T-helper 2 cell treated with Interferon-gamma antibody and Interleukin-4, amounts not matched to agents 5 μg/mL and 100 μg/mL, for 36 hours (primary cell): ENCODE results near the gene CXCR4.

ENCODE experiments used
- DNase-seq: peaks from one replicate; pipeline ENCODE4 v3.0.0; 2021; ENCODE audit warnings: low spot score
- H3K27ac Mint-ChIP-seq: one replicate; pipeline ENCODE4 v1.8.0; 2021; ENCODE audit warnings: mild to moderate bottlenecking, mixed read lengths
- H3K27me3 Mint-ChIP-seq: one replicate; pipeline ENCODE4 v1.8.0; 2021; ENCODE audit warnings: low read depth, mixed read lengths
- H3K36me3 Mint-ChIP-seq: one replicate; pipeline ENCODE4 v1.8.0; 2021; ENCODE audit warnings: low read depth, mixed read lengths
- H3K4me1 Mint-ChIP-seq: one replicate; pipeline ENCODE4 v1.8.0; 2021; ENCODE audit warnings: low read depth, mixed read lengths
- H3K4me3 Mint-ChIP-seq: one replicate; pipeline ENCODE4 v1.8.0; 2022; ENCODE audit warnings: mild to moderate bottlenecking, moderate library complexity, mixed read lengths
- H3K9me3 Mint-ChIP-seq: one replicate; pipeline ENCODE4 v1.8.0; 2021; ENCODE audit warnings: mixed read lengths

Gene CXCR4

DNA sequence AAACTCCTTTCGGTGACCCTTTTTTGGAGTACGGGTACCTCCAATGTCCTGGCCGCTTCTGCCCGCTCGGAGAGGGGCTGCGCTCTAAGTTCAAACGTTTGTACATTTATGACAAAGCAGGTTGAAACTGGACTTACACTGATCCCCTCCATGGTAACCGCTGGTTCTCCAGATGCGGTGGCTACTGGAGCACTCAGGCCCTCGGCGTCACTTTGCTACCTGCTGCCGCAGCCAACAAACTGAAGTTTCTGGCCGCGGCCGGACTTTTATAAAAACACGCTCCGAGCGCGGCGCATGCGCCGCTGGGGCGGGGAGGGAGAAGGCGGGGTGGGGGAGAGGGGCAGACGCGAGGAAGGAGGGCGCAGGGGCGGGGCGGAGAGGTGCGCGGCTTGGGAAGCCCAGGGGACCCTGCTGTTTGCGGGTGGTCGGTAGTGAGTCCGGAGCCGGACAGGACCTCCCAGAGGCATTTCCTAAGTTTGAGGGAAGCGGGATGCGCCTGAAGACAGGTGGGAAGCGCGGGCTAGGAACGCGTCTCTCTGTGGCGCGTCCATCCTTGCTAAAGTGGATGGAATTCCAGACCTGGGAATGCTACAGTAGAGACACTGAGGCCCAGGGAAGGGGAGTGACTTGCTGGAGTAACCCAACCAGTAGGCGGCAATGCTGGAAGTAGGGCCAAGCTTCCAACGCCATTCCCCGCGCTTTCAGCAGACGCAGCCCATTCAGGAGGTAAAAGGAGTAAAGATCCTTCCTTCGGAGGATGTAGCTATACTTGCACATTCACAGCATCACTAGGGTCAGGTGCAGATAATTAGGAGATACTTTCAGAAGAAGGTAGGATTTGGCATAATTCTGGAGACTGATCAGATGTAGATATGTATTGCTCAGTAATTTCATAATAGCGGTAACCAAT lies at the start of gene CXCR4:
Gene CXCR4, minus strand, starts transcription at position 241 of the 910 bp plus-strand sequence. Its CDS starts 89 bp downstream, at position 152.
- Mint-ChIP-seq H3K9me3 (no peaks in the 10 kb centered on the region), H3K4me1 (peaks cover 36% of the 10 kb centered on the region), H3K36me3 (peaks cover 35% of the 10 kb centered on the region), H3K27ac (peak within 1 kb of the TSS; percentile 95), H3K4me3 (peak within 1 kb of the TSS; percentile 98), H3K27me3 (peaks cover 35% of the 10 kb centered on the region)
- peak; percentile 83 for DNase-seq

DNA sequence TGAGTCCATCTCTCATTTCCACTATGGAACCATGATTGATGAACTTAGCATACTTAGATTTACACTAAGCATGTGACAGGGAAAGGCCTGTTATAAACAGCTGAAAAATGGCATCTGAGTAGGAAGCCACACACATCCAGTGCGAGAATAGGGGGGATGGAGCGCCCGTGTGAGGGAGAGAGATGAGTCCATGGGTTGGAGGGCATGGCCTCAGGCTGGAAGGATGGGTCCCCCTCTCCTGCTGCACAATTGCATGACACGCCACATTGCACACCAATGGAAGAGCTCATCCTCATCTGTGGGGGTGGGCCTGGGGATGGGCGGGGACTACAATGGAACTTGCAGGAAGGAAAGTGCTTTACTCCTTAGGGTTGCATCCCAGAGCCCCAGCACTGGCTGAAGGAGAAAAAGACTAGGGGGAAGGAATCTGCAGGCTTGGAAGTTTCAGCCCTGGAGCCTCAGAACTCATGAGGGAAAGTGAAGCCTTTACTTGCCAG lies 46.4 kb upstream of the CXCR4 start:
- no peak for DNase-seq
- Mint-ChIP-seq H3K27me3 (peaks cover 5% of the 10 kb centered on the region), H3K4me3 (no peak overlapping the region), H3K9me3 (no peaks in the 10 kb centered on the region), H3K27ac (no peak overlapping the region), H3K4me1 (peaks cover 4% of the 10 kb centered on the region), H3K36me3 (no peaks in the 10 kb centered on the region)

DNA sequence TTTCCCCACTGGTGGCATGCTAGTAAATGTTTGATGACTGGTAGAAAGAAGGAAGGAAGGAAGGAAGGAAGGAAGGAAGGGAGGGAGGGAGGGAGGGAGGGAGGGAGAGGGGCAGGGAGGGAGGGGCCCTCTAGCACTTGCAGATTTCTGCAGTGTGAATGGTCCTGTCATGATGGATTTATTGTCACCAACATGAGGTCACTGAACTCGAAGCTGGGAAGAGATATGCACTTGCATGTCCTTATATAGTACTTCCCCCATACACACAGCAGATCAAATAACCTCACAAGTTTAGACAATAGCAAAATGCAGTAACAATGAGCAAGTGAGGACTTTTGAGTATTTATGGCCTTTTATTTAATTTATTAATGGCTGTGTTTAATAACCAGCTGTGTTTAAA lies 44.5 kb upstream of the CXCR4 start:
- Mint-ChIP-seq H3K36me3 (no peaks in the 10 kb centered on the region), H3K9me3 (no peaks in the 10 kb centered on the region), H3K4me1 (peaks cover 6% of the 10 kb centered on the region), H3K4me3 (no peak overlapping the region), H3K27ac (no peak overlapping the region), H3K27me3 (peaks cover 5% of the 10 kb centered on the region)
- no peak for DNase-seq

DNA sequence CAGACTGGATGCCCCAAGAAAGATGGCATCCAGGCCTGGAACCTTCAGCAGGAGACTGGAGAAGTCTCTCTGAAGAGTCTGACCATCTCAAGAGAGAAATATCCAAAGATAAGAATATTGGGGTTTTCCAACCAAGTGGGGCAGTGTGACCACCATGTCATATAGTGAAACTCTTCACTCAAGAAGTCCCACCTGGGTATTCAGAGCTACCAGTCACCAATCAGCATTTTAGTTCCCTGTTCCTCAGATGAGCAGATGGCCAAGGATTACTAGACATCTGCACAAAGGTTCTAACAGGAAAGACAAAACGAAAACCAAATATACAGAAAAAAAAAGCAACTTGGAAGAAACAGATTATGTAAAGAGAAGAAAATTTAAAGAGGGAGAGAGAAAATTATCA lies 38.5 kb upstream of the CXCR4 start:
- H3K4me3 Mint-ChIP-seq: no peak overlapping the region
- no peaks in the 10 kb centered on the region for H3K9me3 Mint-ChIP-seq

DNA sequence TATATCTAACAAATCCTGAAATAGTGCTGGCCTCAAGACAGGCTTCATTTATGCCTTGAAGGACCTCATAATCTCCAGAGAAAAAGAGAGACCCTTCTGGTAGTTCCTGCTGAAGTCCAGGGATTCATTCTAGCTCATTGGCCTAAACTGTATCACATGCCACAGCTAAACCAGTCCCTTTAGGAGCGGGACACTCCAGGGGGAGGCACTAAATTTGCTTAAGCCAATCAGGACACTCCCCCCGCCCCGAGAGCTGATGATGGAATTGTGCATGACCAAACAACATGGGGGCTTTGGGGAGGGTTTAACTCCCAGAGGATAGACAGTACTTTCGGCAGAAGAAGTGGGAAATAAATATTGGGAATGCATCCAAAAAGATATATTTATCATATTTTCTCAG lies 36.4 kb upstream of the CXCR4 start:
- Mint-ChIP-seq H3K9me3 (no peaks in the 10 kb centered on the region), H3K36me3 (peaks cover 1% of the 10 kb centered on the region), H3K27ac (no peak overlapping the region), H3K4me3 (no peak overlapping the region), H3K27me3 (peaks cover 29% of the 10 kb centered on the region), H3K4me1 (peaks cover 16% of the 10 kb centered on the region)
- no peak for DNase-seq

More for the DNA sequence above, 38.5 kb upstream of the CXCR4 start:
- Mint-ChIP-seq H3K4me1 (peaks cover 9% of the 10 kb centered on the region), H3K36me3 (peaks cover 1% of the 10 kb centered on the region), H3K27me3 (peaks cover 17% of the 10 kb centered on the region), H3K27ac (no peak overlapping the region)
- DNase-seq: no peak

DNA sequence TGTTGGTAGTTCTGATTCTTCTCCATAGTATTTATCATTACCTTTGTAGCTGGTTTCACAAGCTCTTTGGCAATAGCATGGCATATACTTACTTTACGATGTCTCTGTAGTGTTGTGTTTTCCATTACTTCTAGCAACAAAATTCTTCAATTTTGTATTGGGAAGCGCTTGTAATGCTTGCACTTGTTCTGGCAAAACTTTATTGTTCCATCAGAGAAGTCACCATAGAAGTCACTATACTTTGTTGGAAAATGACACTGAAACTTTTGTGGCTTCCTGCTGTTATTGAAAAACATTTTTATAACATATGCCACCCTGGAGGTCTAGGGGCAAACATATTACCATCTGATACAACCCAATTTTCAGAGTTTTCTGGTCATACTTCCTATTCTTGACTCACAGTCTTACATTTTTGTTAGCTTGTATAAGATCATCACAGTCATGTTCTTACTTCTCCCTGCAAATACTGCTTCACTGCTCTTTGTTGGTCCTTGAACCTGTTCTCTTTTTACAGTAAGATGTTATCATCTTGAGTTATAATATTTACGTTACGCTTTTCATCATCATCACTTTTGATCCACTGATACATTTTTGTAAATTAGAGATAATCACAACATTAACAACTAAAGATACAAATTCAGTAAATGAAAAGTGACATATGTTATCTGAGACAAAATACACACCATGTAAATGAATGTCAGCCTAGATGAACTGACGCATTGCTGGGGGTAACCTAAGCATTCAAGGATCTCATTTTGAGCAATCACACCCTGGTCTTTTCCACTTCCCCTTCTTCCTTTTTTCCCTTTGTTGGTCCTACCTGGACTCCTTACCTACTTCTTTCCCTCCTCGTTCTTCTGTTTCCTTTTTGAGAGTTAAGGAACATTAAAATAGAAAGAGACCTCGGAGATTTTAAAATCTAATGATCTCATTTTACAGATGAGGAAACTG lies 33.3 kb upstream of the CXCR4 start:
- H3K9me3 Mint-ChIP-seq: no peaks in the 10 kb centered on the region

DNA sequence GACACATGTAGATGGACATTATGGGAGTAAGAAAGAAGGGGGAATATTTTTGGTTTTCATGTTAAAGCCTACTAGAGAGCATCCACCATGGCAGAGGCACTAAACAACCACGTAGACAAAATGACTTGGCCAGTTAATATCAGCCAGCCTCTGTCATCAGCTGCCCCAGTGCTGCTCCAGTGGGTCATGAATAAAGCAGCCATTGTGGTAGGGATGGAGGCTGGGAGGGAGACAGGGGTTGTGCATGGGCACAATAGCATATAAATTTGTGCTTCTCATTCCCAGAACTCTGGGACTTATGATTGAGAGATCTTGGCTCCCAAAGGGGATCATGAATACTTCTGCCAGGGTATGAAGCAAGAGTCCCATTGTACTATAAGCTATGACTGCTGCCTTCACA lies 31.1 kb upstream of the CXCR4 start:
- Mint-ChIP-seq H3K4me1 (peaks cover 15% of the 10 kb centered on the region), H3K36me3 (peaks cover 1% of the 10 kb centered on the region), H3K4me3 (no peak overlapping the region), H3K9me3 (no peaks in the 10 kb centered on the region), H3K27ac (no peak overlapping the region), H3K27me3 (peaks cover 53% of the 10 kb centered on the region)
- DNase-seq: no peak

More for the DNA sequence above, 33.3 kb upstream of the CXCR4 start:
- DNase-seq: no peak
- Mint-ChIP-seq H3K4me1 (peaks cover 15% of the 10 kb centered on the region), H3K4me3 (no peak overlapping the region), H3K36me3 (peaks cover 1% of the 10 kb centered on the region), H3K27ac (no peak overlapping the region), H3K27me3 (peaks cover 37% of the 10 kb centered on the region)

DNA sequence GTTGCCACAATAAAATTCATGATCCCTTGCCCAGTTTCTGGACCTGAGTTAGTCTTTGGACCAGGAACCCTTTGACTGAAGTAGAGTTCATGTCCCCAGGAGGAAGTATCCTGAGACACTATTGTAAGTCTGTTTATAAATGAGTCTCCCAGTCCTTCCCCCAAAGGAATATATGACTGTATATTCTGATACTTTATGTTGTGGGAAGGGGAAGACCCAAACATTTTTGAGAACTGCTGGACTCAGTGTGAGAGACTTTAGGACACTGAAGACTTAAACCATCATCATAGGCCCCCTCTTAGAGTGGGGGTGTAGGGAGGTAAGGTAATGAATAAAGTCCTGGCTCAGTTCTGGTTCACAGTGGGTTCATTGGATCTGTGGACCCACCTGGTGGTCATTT lies 28.6 kb upstream of the CXCR4 start:
- no peaks in the 10 kb centered on the region for H3K36me3 Mint-ChIP-seq
- H3K4me3 Mint-ChIP-seq: no peak overlapping the region
- no peaks in the 10 kb centered on the region for H3K9me3 Mint-ChIP-seq
- no peak for DNase-seq
- H3K27me3 Mint-ChIP-seq: peaks cover 55% of the 10 kb centered on the region
- H3K27ac Mint-ChIP-seq: no peak overlapping the region
- peaks cover 9% of the 10 kb centered on the region for H3K4me1 Mint-ChIP-seq

DNA sequence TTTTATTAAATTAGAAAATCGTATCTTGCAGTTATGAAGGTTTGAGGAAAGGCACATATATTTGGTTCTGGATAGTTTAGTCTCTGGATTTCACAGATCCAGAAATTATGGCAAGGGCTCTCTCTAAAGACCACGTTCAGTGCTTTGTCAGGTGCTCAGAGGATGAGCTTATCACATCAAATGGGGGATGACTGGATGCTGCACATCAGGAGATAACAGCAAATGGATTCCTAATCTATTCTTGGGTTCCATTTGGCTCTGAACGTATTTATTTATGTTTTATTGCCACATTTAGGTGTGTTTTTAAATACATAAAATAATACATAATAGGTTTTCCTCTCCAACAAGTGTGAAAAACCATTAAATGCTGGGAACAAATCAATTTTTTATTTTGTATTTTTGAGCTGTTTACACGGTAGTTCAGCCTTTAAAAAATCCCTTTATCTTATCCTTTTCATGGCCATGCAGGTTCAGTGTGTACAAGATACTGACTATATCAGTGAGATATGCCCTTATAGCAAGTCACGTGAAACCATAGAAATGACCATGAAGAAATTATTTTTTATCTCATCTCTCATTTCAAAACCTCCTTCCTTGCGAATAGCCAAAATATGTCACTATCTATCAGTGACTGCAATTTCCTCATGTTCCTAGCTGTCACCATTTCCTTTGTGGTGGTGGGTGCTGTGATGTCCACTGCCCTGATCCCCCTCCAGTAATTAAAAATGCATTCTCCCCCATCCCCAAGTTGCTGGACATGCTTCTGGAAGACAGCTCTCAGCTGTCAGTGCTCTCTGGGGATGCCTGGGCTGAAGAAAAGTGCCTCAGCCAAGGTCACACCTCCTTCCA lies 25.9 kb upstream of the CXCR4 start:
- H3K27me3 Mint-ChIP-seq: peaks cover 56% of the 10 kb centered on the region

DNA sequence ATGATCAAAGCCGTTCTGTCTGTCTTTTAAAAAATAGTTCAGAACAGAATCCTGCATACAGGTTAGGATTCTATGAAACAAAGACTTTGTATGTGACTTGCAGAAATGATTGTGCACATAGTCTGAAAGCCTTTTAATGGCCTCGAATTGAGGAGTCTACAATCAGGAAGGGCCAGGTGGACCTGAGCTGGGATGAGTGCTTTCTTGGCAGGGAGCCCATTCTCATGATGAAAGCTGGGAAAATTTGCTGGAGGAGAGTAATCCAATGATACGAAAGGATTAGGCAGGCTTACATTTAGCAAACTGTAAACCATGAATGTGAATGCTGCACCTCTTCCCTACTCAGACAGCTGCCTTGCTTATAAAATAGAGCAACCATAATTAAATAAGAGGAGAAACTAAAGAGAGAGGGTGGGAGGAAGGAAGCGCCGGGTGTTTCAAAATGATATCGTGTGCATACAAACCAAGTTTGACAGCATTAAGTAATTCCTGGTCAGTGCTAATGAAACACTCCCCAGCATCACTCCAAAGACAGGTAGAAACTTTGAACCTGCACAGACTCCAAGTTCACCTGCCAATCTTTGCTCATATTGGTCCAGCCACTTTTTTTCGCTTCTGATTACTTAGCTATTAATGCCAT lies 23.7 kb upstream of the CXCR4 start:
- Mint-ChIP-seq H3K36me3 (no peaks in the 10 kb centered on the region), H3K9me3 (no peaks in the 10 kb centered on the region)

More for the DNA sequence above, 25.9 kb upstream of the CXCR4 start:
- no peak overlapping the region for H3K27ac Mint-ChIP-seq
- no peaks in the 10 kb centered on the region for H3K9me3 Mint-ChIP-seq
- H3K36me3 Mint-ChIP-seq: no peaks in the 10 kb centered on the region
- DNase-seq: no peak
- peaks cover 6% of the 10 kb centered on the region for H3K4me1 Mint-ChIP-seq
- no peak overlapping the region for H3K4me3 Mint-ChIP-seq

DNA sequence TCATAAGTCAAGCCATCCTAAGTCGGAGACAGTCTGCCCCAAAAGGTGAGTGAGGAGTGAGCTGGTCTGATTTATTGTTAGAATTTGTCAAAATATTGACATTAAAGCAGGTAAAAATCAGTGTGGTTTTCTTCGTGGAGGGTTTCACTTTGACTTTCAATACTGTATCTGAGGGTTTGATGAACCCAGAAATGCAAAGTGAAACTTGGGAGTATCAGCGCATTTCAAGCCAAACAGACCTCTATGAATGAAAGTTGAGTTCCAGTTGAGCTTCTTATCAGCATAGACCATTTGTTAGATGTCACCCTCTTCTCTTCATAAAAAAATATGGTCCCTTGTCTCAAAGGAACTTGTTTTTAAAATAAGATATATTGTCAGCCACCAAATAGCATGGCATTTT lies 21.7 kb upstream of the CXCR4 start:
- peaks cover 43% of the 10 kb centered on the region for H3K4me1 Mint-ChIP-seq
- H3K27ac Mint-ChIP-seq: no peak overlapping the region
- peaks cover 66% of the 10 kb centered on the region for H3K27me3 Mint-ChIP-seq
- H3K9me3 Mint-ChIP-seq: no peaks in the 10 kb centered on the region
- no peak for DNase-seq
- peak overlapping the region; percentile 16 for H3K4me3 Mint-ChIP-seq
- H3K36me3 Mint-ChIP-seq: no peaks in the 10 kb centered on the region

More for the DNA sequence above, 23.7 kb upstream of the CXCR4 start:
- Mint-ChIP-seq H3K27me3 (peaks cover 69% of the 10 kb centered on the region), H3K4me3 (no peak overlapping the region), H3K4me1 (peaks cover 23% of the 10 kb centered on the region), H3K27ac (no peak overlapping the region)
- DNase-seq: no peak

DNA sequence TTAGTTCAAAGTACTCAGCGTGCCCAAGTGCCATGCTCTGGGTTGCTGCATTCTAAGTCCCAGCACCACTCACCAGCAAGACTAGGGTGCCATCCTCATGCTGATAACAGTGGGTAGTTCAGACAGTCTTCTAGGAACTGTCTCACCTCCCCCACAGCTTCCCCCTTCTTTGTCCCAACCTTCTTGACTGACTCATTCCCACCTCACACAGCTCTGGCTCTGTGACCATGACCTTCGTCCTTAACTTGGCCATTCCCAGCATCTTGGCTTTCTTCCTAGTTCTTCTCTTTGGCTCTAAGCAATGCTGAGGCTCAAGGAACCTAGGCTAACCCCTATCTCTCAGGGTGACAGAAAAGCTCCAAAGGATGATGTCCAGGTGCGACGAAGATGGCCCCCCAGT lies 20.0 kb upstream of the CXCR4 start:
- Mint-ChIP-seq H3K27me3 (peaks cover 57% of the 10 kb centered on the region), H3K27ac (no peak overlapping the region), H3K36me3 (no peaks in the 10 kb centered on the region), H3K4me1 (peaks cover 58% of the 10 kb centered on the region), H3K9me3 (no peaks in the 10 kb centered on the region), H3K4me3 (no peak overlapping the region)
- no peak for DNase-seq

DNA sequence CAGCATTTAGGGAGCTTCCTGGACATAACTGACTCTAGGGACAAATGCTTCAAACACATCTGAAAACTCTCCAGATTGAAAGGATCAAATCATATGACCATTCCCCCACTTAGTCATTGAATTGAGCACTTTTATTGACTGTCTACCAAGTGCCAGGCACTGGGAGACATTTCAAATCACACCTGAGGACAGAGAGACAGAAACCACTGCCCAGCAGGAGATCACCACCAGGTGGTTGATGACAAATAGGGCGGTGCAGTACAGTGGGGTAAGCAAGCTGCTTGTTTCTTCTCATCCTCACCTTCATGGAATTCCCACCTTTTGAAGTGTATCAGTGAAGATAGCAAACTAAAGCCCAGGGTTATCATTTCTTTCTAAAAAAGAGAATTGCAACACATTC lies 19.0 kb upstream of the CXCR4 start:
- no peak for DNase-seq
- Mint-ChIP-seq H3K4me1 (peaks cover 69% of the 10 kb centered on the region), H3K36me3 (no peaks in the 10 kb centered on the region), H3K9me3 (no peaks in the 10 kb centered on the region), H3K27me3 (peaks cover 51% of the 10 kb centered on the region), H3K4me3 (peak overlapping the region; percentile 49), H3K27ac (peak overlapping the region; percentile 66)
